ENCODE measurements around the gene ALDH3B2. TPM values are rescaled to one million over a fixed set of nuclear protein-coding genes. Genes with fewer than 3 reads are reported as not detected.
A peak's percentile ranks its signal among the peaks of the same experiment; 100 is the strongest.
"Not testable (repeated sequence)": the region's sequence is repeated elsewhere in the genome, so short reads cannot be mapped to it uniquely, and the experiment has no call there.

Gene ALDH3B2, protein sequence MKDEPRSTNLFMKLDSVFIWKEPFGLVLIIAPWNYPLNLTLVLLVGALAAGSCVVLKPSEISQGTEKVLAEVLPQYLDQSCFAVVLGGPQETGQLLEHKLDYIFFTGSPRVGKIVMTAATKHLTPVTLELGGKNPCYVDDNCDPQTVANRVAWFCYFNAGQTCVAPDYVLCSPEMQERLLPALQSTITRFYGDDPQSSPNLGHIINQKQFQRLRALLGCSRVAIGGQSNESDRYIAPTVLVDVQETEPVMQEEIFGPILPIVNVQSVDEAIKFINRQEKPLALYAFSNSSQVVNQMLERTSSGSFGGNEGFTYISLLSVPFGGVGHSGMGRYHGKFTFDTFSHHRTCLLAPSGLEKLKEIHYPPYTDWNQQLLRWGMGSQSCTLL
- total RNA-seq, result not detected

DNA sequence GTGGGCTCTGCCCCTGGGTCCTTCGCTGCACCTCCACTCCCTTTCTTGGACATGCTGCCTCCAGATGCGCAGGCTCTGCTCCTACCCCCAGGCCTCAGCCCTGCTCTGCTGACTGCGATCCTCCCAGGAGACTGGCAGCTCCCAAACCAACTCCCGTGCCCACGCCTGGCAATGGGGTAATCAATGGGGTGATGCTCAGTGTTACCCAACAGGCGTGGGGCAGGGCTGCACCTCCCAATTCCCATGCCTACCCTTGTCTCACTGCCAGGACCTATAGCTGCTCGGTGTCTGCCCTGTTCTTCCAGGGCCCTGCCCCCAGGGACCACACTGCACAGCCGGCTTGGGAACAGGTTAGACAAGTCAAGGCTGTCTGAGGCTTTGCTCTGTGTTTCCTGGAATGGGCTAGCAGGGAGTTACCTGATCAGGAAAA is at the start of gene ALDH3B2:
TSS of gene ALDH3B2 (minus strand) at position 182 of the 430 bp plus-strand sequence. CDS start 7,688 bp downstream, outside the sequence.
- DNase-seq, result no peak

DNA sequence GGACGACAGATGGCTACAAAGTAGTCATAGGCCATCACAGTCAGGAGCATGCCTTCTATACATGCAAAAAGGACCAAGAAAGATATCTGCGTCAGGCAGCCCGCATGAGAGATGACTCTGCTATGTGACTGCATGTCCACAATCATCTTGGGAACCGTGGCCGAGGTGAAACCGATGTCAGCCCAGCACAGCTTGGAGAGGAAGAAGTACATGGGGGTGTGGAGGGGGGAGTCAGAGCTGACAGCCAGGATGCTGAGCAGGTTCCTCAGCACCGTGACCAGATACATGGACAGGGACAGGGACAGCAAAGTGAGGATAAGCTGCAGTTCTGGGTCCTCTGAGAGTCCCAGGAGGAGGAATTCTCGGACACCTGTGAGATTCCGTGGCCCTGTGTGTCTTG is 48.6 kb upstream of the ALDH3B2 start:
- not testable (repeated sequence) for DNase-seq

DNA sequence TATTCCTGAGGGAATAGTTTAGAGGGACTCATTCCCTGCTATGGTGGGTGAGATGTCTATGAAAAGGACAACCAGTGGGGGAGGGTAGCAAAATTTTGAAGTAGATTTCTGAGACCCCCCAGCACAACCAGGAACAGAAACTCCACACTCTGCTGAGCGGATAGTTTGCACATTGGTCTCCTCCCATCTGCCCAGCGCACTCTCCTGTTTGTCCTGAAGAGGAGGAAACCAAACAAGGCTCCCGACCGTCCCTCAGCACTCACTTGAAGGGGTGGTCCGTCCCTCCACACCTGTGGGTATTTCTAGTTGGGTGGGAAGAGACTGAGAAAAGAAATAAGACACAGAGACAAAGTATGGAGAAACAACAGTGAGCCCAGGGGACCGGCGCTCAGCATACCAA is 41.8 kb upstream of the ALDH3B2 start:
- not testable (repeated sequence) for DNase-seq

DNA sequence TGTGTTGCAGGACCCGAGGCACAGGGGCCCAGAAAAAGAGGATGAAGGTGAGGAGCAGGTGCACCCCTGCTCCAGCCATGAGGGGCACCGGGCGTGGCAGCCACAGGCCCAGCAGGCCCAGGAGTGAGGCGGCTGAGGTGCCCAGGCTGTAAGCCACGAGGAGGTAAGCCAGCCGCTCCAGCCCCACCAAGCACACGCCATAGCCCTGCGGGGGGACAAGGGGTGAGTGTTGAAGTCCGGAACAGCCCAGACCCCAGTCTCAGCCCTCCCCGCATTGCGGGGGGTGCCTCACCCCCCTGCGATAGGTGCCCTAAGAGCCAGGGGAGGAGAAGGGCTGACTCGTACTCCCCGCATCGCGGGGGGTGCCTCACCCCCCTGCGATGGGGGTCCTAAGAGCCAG is 41.4 kb upstream of the ALDH3B2 start:
- not testable (repeated sequence) for DNase-seq

DNA sequence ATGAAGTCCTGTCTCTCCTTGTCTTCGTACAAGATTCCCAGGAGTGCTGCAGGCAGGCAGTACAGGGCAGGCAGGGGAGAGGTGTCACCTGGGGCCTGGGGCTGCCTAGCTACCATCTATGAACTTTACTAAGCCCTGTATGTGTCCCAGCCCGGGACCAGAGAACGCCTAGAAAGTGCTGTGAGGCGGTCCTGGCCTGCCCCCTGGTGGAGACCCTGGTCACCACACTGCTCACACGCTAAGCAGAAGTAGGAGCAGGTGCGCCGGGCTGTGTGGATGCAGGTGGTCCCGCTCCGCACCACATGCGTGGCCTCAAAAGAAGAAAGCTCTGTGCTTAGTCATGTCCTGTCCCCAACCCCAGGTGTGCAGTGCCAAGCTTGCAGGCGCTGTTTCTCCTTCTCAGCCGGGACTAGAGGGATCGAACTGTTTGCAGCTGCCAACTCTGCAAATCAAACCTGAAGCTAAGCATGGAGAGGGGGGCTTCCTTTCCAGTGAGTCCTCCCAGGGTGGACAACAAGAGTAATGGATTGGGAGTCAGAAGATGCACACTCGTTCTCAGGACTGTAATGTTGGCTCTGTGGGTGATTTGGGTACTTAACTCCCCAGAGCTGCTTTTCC is 39.6 kb upstream of the ALDH3B2 start:
- peak; percentile 37 for DNase-seq

DNA sequence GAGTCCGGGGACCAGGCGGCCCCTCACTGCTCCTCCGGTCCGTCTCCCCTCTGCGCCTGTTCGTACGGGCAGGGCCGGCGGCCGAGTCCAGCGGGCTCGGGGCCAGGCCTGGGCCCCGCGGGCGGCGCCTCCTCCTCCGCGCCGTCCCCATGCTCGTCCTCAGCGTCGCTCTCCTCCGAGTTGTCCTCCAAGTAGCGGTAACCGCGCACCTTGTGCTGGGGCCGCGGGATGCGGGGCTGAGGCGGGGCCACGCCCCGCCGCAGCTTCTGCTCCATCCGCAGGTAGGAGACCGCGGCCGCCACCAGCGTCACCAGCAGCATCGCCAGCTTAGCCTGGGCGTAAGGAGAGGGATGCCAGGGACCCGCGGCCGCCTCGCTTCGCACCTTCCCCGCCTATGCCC is 37.3 kb upstream of the ALDH3B2 start:
- DNase-seq, result not testable (repeated sequence)

DNA sequence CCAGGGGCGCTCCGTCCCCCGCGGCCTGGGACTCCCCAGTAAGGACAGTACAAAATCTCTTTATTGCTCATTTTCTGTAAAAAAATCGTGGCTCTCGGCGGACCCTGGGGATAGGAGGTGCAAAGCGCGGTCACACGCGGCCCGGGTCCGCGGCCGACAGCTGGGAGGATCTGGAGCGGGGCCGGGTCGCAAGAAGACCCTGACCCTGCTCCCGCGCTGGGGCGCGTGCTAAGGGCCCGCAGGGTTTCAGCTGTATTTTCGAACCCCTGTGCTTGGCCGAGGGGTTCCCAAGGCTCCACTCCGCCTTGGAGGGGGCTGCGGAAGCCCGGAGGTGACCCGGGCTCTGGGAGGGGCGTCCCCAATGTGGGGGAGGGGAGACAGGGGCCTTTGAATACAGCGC is 36.8 kb upstream of the ALDH3B2 start:
- not testable (repeated sequence) for DNase-seq

DNA sequence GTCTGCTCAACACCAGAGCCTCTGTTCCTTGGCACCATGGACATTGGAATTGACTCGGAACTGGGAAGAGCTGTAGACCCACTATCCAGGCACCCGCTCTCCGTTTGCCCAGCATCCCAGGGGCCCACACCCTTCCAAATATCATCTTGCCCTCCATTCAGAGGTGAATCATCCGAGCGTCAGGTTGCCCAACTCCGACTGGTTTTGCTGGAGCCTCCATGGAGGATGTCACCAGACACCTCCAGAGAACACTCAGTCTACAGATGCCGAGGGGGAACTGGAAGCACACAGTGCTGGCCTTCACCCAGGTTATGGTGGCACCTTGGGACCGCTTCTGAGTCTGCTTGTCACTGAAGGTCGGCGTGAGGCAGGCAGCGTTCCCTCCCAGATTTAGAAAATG is 35.4 kb upstream of the ALDH3B2 start:
- DNase-seq, result not testable (repeated sequence)

DNA sequence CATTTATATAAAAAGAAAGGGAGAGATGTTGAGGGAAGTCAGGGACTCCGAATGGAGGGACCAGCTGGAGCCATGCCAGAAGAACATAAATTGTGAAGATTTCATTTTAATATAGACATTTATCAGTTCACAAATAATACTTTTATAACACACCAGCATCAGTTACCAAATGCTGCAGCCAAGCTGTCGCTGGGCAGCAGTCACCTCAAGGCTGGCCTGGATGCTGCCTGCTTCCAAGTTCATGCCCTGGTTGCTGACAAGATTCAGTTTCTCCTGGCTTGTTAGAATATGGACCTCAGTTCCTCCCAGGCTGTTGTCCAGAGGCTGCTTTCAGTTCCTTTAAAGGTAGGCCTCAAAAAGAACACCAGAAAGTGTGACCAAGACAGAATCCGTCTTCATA is 30.8 kb upstream of the ALDH3B2 start:
- DNase-seq, result no peak

DNA sequence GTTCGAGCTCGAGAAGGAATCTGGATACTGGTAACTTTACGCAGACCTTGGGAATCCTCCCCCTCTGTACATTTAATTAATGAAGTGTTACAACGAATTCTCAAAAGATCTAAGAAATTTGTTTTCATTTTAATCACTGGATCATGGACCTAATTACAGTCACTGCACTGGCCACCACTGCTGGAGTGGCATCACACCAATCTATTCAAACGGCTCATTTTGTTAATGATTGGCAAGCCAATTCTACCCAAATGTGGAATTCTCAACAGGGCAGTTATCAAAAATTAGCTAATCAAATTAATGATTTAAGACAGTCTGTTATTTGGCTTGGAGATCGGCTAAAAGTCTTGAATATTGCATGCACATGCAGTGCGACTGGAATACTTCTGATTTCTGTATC is 30.1 kb upstream of the ALDH3B2 start:
- DNase-seq, result no peak

DNA sequence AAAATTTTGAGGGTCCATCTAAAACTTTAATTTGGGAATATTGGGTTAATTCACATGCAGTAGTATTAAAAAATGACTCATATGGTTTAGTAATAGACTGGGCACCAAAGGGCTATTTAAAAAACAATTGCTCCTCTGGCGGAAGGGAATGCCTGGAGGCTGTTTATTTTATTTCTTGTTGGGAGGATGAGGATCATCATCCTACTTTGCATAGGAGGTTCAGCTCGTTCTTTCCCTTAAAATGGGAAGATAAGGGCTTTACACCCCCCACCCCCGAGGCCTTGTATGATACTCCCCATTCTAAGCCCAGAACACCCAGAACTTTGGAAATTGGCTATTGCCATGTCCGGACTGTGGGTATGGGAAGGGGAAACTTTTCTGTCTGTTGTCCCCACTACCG is 29.3 kb upstream of the ALDH3B2 start:
- DNase-seq, result not testable (repeated sequence)

DNA sequence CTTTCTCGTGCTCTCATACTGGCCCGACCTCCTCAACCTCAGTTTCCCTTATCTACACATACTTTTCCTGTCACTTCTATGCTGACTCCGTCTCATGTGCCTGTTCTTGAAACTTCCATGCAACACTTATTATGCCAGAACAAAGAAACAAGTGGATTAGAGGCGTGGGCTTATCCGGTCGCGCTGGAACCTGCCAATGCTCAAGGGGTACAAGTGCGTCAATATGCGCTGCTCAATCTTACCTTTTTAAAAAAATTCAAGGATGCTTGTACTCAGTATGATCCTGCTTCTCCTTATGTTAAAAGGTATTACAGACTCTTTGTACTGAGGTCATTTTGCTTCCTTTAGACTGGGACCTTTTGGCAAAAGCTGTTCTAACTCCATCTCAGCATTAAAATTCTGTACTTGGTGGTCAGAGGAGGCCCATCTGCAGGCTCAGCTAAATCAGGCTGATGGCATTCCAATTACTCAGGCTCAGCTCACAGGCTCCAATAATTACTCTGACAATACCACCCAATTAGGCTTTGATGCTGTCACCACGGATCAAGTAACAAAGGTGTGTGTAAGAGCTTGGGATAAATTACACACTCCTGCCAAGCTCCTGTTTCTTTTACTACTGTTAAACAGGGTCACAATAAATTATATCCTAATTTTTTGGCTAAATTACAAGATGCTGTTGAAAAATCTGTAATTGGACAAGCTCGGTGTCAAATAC is 26.3 kb upstream of the ALDH3B2 start:
- no peak for DNase-seq

DNA sequence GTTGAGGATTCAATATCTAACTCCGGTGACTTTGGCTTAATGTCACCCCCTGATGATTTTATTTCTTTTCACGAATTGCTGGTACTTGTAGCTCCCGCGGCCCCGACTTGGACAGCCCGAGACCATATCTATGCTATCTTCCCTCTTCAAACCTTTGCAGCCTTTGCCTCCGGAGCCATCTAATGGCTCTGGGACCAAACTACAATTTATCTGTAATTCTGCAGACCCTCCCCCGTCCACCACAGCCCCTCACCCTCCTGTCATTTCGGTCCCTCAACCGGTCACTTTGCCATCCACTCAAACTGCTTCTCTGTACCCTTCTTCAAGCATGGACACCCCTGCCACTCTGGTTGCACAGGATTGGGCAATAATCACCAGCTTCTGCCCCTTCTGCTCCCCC is 25.7 kb upstream of the ALDH3B2 start:
- DNase-seq, result no peak

DNA sequence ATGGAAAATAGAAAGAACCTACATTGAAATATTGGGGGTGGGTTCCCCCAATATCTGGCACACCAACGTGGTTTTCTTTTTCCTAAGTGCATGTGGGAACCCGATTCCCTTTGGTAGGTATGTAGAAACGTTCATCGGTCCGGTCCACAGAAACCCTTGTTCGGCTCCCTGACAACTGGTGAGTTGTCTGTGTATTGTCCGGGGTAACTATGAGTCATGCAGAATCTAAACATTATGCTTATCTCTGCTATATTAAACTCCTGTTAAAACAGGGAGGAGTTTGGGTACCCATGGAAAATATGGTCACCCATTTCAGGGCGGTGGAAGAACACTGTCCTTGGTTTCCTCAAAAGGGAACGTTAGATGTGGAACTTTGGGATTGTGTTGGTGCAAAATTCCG is 25.1 kb upstream of the ALDH3B2 start:
- DNase-seq, result no peak

DNA sequence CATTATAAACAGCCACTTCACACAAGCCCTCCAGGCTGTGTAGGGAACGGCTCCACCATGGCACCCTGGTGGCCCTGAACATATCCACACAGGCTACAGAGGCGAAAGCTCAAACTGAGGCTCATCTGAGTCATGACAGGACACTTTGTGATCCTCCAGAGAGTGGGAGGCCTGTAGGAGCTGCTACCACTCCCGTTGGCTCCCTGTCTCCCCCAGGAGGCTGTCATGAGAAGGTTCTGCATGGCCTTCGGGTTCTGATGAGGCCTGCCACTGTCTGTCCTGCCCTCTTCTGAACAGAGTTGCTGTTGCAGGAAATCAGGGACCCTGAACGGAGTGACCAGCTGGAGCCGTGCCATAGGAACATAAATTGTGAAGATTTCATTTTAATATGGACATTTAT is 23.8 kb upstream of the ALDH3B2 start:
- DNase-seq, result no peak

DNA sequence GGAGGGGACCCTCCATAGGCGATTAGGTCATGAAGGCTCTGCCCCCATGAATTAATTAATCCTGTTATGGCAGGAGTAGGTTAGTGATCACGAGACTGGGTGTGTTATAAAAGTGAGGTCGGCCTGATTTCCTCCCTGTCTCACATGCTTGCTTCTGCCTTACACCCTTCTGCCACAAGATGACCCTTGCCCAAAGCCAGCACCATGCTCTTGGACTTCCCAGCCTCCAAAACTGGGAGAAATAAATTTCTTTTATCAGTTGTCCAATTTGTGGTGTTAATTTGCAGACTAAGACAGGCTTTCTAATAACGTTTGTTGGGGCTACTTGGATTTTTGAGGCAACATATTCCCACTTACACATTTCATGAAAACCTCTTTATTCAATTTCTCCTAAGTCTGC is 23.4 kb upstream of the ALDH3B2 start:
- DNase-seq, result no peak

DNA sequence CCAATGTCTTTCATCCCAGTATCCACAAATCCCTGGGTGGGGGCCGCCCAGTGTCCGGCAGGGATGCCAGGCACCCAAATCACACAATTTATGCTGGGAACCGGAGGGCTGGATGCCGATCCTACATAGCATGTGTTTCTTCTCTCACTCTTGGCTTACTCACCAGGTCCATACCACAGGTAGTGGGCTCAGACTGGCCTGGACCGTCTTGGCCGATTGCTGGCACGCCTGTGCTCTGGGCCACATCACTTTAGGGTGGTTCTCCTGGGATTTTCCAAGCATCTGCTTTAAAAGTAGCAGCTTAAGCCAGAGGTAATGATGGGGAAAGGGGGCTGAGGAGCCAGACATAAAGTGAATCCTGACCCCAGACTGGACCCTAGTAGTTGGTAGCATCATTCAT is 22.6 kb upstream of the ALDH3B2 start:
- DNase-seq, result no peak

DNA sequence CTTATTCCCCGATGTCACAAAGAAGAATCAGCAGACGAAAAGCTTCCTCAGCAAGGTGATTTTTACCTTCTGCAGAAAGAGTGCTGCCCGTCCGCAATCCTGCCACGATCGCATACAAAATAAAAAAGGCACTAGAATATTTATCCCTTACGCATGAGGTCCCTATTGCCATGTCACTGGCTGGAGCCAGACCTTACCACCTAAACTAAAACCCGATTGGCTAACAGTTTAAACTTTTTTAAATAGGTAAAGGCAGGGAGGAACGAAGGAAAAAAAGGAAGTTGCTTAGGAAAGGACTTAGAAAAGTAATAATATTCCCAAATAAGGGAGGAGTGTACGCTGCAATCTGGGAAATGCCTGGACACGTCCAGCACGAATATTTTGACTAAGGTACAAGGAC is 21.2 kb upstream of the ALDH3B2 start:
- DNase-seq, result no peak

DNA sequence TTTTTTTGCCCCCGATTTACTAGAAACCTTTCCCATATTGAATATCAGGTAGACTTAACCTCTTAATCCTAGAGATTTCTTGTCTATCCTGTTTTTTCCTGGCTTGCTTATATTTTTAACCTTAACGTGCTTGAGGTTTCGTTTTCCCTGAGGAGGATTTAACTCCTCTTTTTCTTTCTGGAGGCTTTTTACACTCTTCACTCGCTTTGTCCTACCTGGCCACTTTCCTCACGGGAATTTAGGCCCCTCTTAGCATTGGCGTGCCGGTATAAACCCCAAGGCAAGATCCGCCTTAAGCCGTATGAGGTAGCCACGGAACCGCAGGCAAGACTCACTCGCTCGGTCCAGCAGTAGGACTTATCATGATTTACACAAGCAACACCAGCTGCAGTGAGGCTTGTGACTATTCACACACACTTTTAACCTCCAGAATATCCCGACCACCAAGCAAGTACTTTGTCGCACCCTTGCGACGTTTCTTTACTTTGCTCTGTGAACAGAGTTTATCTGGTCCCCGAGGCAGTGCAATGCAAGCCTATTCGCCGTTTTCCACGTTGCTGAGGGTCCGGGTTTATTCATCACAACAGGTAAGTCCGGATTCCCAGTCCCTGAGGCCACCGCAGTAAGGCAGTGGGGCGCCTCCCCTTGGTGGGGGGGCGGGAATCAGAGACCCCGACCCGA is 20.6 kb upstream of the ALDH3B2 start:
- DNase-seq, result no peak

DNA sequence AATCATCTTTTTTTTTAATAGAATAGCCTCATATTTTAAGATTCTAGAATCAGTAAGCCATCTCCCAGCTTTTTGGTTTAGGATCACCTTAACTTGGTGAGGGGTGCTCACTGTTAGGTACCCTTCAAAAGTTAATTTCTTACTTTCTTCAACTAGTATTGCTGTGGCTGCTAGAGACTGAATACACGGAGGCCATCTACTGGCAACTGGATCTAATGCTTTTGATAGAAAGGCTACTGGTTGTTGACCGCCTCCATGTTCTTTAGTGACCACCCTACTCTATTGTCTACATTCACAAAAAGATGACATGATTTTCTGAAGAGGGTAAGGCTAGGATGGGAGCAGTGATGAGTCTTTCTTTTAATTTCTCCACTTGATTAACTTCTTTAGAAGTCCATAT is 16.7 kb upstream of the ALDH3B2 start:
- DNase-seq, result no peak

DNA sequence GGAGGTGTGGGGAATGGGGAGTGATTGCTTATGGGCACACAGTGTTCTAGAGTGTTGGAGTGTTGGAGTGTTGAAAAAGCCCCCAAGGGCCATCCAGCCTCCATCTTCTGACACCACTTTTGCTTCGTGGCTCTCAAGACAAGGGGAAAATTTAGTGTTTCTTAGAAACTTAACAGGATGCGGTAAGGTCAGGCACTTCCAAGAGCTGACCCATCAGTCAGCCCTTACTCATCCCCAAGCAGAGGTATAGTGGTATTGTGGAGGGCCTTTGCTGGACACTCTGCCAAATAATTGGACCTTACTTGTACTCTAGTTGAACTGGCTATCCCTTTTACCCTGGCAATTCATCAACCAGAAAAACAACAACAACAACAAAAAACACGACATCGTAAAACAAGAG is 14.8 kb upstream of the ALDH3B2 start:
- no peak for DNase-seq

DNA sequence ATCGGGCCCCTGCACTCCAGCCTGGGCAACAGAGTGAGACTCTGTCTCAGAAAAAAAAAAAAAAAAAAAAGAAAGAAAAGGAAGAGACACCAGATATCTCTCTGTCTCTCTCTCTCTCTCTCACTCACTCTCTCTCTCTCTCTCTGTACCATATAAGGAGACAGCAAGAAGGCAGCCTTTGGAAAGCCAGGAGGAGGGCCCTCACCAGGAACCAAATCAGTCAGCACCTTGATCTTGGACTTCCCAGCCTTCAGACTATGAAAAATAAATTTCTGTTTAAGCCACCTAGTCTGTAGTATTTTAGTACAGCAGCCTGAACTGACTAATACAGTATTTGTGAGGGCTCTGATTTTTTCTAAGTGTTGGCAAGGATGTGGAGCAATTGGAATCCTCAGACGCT is 13.6 kb upstream of the ALDH3B2 start:
- DNase-seq, result no peak

DNA sequence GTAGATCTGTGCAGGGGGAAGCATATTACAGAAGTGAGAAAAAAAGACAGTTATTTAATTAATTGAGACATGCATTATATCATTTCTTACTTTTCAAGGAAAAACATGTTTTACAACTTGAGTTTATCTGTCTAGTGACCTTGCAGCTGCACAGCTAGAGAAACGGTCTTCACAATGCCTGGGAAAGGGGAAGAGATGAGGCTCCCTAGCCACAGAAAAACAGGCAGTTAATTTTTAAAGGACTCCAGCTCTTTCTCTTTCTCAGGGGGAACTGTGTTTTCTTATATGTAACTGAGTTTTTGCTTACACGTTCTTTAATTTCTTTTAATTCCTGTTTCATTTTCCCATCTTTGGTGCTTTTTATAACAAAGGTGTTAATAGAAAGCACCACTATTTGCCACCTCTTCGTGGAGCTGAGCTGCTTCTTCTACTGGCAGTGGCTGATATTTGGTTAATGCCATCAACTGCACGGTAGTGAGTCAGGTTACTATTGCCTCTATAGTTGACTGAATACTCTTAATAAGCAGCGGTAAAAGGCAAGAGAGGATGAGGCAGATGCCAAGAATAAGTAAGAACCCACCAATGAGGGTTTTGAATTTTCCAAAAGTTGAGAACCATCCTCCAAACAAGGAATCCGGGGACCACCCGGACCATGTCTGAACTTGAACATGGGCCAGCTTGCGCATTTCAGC is 11.4 kb upstream of the ALDH3B2 start:
- not testable (repeated sequence) for DNase-seq

Measured in effector CD4-positive, alpha-beta T cell (primary cell).